Esophagus muscularis mucosa (tissue), 4 donors: ENCODE measurements around the gene SRP14.
A peak's percentile ranks its signal among the peaks of the same experiment; 100 is the strongest.

Source experiments
- EP300 ChIP-seq: sonication (generic); formaldehyde crosslinking; IDR thresholded peaks from one replicate; pipeline ENCODE4 v1.6.1; 2017; ENCODE audit warnings: antibody characterized with exemption
- POLR2AphosphoS5 ChIP-seq, 2 donors: sonication (generic); formaldehyde crosslinking; IDR thresholded peaks; one replicate each; pipeline ENCODE4 v1.6.1; 2017; ENCODE audit warnings: antibody characterized with exemption in 2 of 2
- TF ChIP-seq, protein P1 (sequence below), 3 experiments: fragments of 200-600 bp in 2 of 3; fragments of 450-650 bp in 1 of 3; sonication (generic) in 2 of 3; IDR thresholded peaks; one replicate each; pipeline ENCODE4 v1.5.1; 2017 to 2019; ENCODE audit warnings: antibody characterized with exemption in 3 of 3, mild to moderate bottlenecking in 2 of 3, moderate library complexity in 1 of 3

DNA sequence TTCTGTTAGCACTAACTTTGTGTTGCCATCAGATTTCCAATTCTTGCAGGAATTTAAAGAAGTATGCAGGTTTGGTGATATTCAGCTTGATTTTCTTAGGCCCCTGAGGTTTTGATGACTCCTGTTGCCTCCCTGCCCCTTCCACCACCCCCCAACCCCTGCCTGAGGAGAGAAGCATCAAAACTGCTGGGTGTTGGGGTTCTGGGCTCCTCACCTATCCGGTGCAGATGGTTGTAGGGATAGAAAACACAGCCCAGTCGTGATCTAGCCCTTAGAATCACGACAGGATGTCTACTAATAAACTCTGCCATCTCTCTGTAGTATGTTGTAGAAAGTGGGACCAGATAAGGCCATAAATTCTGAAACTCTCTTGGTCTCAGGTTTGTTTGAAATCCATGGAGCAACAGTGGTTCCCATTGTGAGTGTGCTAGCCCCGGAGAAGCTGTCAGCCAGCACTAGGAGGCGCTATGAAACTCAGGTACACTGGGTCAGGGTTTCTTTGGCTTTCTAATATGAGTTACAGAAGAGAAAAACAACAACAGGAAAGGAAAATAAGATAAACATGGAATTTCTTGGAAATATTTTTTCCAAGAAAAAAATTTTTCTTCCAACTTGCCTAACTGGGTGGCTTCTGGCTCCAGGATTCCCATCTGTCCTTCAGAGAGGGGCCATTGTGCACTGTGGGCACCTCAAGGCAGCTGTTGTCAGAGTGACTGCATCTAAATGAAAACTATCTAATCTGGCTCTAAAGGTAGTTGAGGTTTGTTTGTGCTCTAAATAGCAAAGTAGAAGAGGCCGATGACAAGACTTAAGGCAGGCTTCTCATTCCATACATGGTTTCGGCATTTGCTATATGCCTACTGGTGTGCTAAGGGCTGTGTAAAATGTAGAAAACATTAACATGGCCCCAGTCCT lies 8.7 kb downstream of the SRP14 start:
- TF ChIP-seq, protein P1, sequence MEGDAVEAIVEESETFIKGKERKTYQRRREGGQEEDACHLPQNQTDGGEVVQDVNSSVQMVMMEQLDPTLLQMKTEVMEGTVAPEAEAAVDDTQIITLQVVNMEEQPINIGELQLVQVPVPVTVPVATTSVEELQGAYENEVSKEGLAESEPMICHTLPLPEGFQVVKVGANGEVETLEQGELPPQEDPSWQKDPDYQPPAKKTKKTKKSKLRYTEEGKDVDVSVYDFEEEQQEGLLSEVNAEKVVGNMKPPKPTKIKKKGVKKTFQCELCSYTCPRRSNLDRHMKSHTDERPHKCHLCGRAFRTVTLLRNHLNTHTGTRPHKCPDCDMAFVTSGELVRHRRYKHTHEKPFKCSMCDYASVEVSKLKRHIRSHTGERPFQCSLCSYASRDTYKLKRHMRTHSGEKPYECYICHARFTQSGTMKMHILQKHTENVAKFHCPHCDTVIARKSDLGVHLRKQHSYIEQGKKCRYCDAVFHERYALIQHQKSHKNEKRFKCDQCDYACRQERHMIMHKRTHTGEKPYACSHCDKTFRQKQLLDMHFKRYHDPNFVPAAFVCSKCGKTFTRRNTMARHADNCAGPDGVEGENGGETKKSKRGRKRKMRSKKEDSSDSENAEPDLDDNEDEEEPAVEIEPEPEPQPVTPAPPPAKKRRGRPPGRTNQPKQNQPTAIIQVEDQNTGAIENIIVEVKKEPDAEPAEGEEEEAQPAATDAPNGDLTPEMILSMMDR (IDR thresholded peaks at IDR 0.05) = peak in 1 of 3 experiments; percentile 47
- no peak for TF ChIP-seq EP300
- TF ChIP-seq POLR2AphosphoS5 (IDR thresholded peaks at IDR 0.05) = no peak
